Measurements from ENCODE around the gene USP26.

- TF ChIP-seq TOE1 (CRISPR knock-in tag; IDR thresholded peaks at IDR 0.05) (no peak), RCOR2 (CRISPR knock-in tag; IDR thresholded peaks at IDR 0.05) (no peak), PTBP1 (IDR thresholded peaks at IDR 0.05; ENCODE audit: low read depth, low read length, poor library complexity, severe bottlenecking) (no peak), RNF219 (CRISPR knock-in tag; IDR thresholded peaks at IDR 0.05) (no peak), SP1 (IDR thresholded peaks at IDR 0.05) (no peak), SP1 (CRISPR knock-in tag; IDR thresholded peaks at IDR 0.05) (no peak), PAX8 (CRISPR knock-in tag; IDR thresholded peaks at IDR 0.05; ENCODE audit: borderline replicate concordance) (no peak), PHF21A (CRISPR knock-in tag; IDR thresholded peaks at IDR 0.05) (no peak)
- TF ChIP-seq, protein P1, sequence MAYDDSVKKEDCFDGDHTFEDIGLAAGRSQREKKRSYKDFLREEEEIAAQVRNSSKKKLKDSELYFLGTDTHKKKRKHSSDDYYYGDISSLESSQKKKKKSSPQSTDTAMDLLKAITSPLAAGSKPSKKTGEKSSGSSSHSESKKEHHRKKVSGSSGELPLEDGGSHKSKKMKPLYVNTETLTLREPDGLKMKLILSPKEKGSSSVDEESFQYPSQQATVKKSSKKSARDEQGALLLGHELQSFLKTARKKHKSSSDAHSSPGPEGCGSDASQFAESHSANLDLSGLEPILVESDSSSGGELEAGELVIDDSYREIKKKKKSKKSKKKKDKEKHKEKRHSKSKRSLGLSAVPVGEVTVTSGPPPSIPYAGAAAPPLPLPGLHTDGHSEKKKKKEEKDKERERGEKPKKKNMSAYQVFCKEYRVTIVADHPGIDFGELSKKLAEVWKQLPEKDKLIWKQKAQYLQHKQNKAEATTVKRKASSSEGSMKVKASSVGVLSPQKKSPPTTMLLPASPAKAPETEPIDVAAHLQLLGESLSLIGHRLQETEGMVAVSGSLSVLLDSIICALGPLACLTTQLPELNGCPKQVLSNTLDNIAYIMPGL (CRISPR knock-in tag; IDR thresholded peaks at IDR 0.05; ENCODE audit: borderline replicate concordance in 1 of 2, low read depth in 1 of 2), result no peak
These were observed 89.5 kb downstream of the USP26 start for GRCh38 chrX:133007458-133007857.
